Activated naive CD8-positive, alpha-beta T cell treated with anti-CD3 and anti-CD28 coated beads, Interleukin-2, amount 10 ng/mL, durations not matched to agents 7 days and 5 days (primary cell): Measurements from ENCODE around the gene NDUFB4. TPM values are rescaled to one million over a fixed set of nuclear protein-coding genes. Genes with fewer than 3 reads are reported as not detected.
"Not testable (repeated sequence)": the region's sequence is repeated elsewhere in the genome, so short reads cannot be mapped to it uniquely, and the experiment has no call there.

Experiments
- ATAC-seq: fragments of 150-1000 bp; cut with Tn5 transposase; one replicate; pipeline ENCODE4 v1.10.0; 2021; ENCODE audit warnings: low read depth, moderate library complexity
- POLR2A ChIA-PET: fragments of 350-600 bp; sonication (Branson Sonifier 250); formaldehyde crosslinking; loops from one replicate; lab custom pipeline; 2021; ENCODE audit warnings: antibody characterized with exemption; lab: Charles Lee
- DNase-seq: peaks from one replicate; pipeline ENCODE4 v3.0.0; 2021
- H3K27ac Mint-ChIP-seq: one replicate; pipeline ENCODE4 v1.8.0; 2022; ENCODE audit warnings: mild to moderate bottlenecking, mixed read lengths
- H3K27me3 Mint-ChIP-seq: one replicate; pipeline ENCODE4 v1.8.0; 2022; ENCODE audit warnings: mild to moderate bottlenecking, moderate library complexity, mixed read lengths
- H3K36me3 Mint-ChIP-seq: one replicate; pipeline ENCODE4 v1.8.0; 2021; ENCODE audit warnings: mild to moderate bottlenecking, mixed read lengths
- H3K4me1 Mint-ChIP-seq: one replicate; pipeline ENCODE4 v1.8.0; 2021; ENCODE audit warnings: mixed read lengths
- H3K4me3 Mint-ChIP-seq: one replicate; pipeline ENCODE4 v1.8.0; 2022; ENCODE audit warnings: mild to moderate bottlenecking, moderate library complexity, mixed read lengths
- H3K9me3 Mint-ChIP-seq: one replicate; pipeline ENCODE4 v1.8.0; 2021; ENCODE audit warnings: mixed read lengths
- total RNA-seq, 2 experiments: library from RNA; stranded (reverse); gene quantifications; one replicate each; pipeline ENCODE4 v1.2.3, GENCODE V29; 2021

Gene NDUFB4
- total RNA-seq, 2 experiments from 2014 or later: 120 to 121 TPM

DNA sequence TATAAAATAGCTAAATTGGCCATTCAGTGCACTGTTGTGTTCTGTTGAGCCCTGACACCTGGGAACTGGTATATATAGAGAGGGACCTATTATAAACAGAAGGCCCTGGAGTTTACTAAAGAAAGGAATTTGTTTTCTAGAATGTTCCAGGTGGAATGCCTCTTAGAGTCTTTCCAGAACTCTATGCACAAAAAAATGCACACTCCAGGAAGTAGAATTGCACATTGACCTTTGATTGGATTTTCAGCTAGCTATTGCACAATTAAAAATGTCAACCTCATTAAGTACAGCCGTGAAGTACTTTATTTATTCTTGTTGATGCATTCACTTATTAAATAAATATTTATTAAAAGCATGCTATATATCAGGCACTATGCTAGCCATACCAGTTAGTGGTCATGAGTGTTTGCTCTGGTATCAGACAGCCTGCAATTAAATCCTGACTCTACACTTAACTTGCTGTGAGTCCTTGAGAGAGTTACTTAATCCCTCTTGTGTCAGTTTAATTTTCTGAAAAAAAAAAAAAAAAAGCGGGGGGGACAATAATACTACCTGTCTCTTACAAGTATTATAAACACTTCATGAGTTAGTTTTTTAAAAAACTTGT, 40.8 kb downstream of the NDUFB4 start:
- Mint-ChIP-seq H3K9me3 (peaks cover 10% of the 10 kb centered on the region), H3K36me3 (peaks cover 2% of the 10 kb centered on the region), H3K27me3 (peaks cover 3% of the 10 kb centered on the region), H3K4me1 (peaks cover 8% of the 10 kb centered on the region), H3K4me3 (no peak overlapping the region), H3K27ac (no peak overlapping the region)
- DNase-seq (no peak), ATAC-seq (no peak)
- POLR2A ChIA-PET: no interaction called here

DNA sequence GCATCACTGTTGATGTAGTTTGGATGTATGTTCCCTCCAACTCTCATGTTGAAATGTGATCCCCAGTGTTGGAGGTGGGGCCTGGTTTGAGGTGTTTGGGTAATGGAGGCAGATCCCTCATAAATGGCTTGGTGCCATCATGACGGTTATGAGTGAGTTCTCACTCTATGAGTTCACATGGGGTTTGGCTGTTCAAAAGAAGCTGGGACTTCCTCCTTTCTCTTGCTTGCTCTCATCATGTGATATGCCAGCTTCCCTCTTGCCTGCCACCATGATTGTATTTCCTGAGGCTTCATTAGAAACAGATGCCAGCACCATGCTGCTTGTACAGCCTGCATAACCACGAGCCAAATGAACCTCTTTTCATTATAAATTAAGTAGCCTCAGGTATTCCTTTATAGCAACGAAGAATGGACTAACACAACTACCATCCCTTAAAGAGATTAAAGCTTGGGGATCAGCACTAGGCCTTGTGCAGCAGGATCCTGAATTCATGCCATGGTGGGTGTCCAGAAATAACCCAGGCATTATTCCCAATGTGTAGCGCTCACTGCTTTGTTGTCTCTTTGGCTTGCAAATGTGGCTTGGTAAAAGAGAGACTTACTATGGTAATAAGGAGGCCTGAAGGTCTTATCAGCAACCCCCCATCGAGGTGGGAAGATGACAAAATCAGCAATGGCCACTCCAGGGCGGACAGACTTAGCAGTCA, 41.9 kb downstream of the NDUFB4 start:
- Mint-ChIP-seq H3K27ac (no peak overlapping the region), H3K36me3 (peaks cover 4% of the 10 kb centered on the region), H3K9me3 (peaks cover 10% of the 10 kb centered on the region), H3K4me1 (peaks cover 8% of the 10 kb centered on the region), H3K27me3 (peaks cover 1% of the 10 kb centered on the region), H3K4me3 (no peak overlapping the region)
- no peak for ATAC-seq
- POLR2A ChIA-PET: no interaction called here
- DNase-seq: no peak

DNA sequence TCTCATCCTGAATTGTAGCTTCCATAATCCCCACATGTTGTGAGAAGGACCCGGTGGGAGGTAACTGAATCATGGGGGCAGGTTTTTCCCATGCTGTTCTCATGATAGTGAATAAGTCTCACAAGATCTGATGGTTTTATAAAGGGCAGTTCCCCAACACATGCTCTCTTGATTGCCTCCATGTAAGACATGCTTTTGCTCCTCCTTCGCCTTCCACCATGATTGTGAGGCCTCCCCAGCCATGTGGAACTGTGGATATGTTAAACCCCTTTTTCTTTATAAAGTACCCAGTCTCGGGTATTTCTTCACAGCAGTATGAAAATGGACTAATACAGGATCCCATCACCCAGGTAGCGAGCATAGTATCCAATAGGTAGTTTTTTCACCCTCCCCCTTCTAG, 42.7 kb downstream of the NDUFB4 start:
- peaks cover 10% of the 10 kb centered on the region for H3K9me3 Mint-ChIP-seq
- H3K27me3 Mint-ChIP-seq, DNase-seq, ATAC-seq, POLR2A ChIA-PET, H3K4me1 Mint-ChIP-seq, H3K4me3 Mint-ChIP-seq, H3K27ac Mint-ChIP-seq, H3K36me3 Mint-ChIP-seq: not testable (repeated sequence)

DNA sequence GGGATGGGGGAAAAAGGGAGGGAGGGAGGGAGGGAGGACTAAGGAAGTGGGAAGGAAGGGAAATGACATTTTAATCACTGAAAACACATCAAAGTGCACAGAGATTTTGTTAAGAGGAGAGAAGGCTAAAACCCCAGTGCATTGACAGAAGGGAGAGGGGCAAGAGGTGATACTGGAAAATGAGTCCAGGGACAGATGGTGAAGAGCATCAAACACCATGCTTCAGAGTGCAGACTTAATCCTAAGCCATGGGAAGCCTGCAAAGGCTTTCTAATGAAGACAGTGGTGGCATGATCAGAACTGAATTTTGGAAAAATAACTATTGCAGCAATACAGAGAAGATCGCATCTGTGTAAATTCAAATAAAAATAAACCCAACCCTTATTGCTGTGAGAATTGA, 44.1 kb downstream of the NDUFB4 start:
- POLR2A ChIA-PET: no interaction called here
- no peak overlapping the region for H3K4me3 Mint-ChIP-seq
- peaks cover 10% of the 10 kb centered on the region for H3K9me3 Mint-ChIP-seq
- H3K27me3 Mint-ChIP-seq: no peaks in the 10 kb centered on the region
- peaks cover 4% of the 10 kb centered on the region for H3K36me3 Mint-ChIP-seq
- no peak for ATAC-seq
- DNase-seq: no peak
- H3K4me1 Mint-ChIP-seq: peaks cover 8% of the 10 kb centered on the region
- no peak overlapping the region for H3K27ac Mint-ChIP-seq

DNA sequence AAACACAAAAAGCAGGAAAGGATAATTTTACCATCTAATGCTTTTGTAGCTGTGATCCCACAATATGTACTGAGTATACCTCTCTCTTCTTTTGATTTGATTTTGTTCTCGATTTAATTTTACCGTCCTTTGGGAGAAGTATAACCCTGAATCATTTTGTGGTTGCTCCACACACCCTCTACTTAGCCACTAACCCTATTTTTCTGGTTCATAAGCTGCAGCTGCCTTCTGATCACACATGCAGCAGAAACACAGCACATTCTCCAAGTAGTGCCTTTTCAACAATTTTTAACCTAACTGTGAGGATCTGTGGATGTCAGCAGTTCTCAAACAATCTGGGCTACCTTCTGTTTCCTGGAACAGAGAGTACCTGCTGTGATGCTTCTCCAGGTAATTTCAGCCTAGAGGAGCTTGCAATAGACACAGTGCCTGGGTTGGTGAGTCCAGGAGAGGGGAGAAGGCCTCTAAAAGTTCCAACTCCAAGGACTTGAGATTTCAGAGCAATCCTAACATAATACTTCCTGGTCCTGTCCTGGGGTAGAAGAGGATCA, 45.6 kb downstream of the NDUFB4 start:
- H3K4me1 Mint-ChIP-seq: peaks cover 8% of the 10 kb centered on the region
- POLR2A ChIA-PET: no interaction called here
- H3K27ac Mint-ChIP-seq: no peak overlapping the region
- peaks cover 10% of the 10 kb centered on the region for H3K9me3 Mint-ChIP-seq
- no peak overlapping the region for H3K4me3 Mint-ChIP-seq
- H3K27me3 Mint-ChIP-seq: no peaks in the 10 kb centered on the region
- DNase-seq: no peak
- H3K36me3 Mint-ChIP-seq: peaks cover 4% of the 10 kb centered on the region
- no peak for ATAC-seq

DNA sequence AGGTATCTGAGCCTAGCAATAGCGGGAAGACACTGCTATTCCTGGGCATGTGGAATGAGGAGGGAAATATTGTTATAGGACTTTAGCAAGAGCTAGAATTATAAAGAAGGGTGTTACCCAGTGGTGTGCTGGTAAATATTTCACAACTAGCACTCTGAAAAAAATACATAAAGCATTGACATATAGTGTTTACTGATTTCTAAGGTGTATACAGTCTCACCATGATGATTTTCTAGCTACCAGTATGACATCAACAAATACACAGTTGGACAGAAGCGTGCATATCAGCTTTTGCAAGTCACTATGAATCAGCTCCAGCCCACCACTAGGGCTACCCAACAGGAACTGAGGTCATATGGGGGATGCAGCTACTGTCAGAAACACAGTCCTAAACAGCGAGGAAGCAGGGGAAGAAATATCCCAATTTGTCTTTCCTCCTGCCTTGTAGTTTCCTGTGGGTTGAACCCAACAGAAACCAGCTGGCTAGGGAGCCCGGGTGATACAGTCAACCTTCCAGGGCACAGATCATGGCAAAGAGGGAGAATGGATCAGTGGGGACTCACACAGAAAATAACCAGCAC, 46.3 kb downstream of the NDUFB4 start:
- Mint-ChIP-seq H3K9me3 (peaks cover 10% of the 10 kb centered on the region), H3K27me3 (no peaks in the 10 kb centered on the region), H3K36me3 (peaks cover 3% of the 10 kb centered on the region), H3K27ac (no peak overlapping the region), H3K4me1 (peaks cover 8% of the 10 kb centered on the region), H3K4me3 (no peak overlapping the region)
- DNase-seq (no peak), ATAC-seq (no peak)
- POLR2A ChIA-PET: no interaction called here

DNA sequence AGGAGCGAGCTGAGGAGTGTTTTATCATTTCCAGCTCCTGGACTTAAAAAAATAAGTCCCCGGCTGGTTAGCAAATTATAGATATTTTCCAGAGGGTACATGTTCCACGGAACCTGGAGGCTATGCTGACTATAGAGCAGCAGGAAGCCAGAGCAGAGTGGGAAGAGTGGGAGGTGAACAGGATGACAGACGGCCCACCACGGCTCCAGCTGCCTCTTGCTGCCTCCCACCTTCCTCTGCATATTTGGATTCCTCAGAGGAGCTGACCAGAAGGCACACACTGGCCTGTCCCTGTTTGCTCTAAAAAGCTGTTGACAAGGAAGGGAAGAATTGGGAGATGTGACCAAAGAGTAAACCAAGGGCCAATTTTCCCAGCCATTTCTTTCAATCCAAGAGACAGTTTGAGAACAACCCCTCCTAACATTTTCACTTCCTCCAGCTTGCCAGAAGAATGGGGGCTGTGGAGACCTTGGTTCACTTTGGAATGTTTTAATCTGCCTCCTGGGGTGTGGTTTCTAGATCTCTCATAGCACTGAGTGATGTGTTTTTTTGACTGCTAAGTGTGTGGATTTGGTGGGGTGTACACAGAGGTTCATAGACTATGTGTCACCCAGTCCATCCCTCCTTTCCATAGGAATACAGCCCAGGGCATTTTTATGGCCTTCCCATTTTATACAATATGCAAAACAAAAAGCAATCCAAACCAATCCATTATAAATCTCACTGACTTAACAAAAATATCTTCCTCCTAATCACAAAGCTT, 49.1 kb downstream of the NDUFB4 start:
- H3K4me3 Mint-ChIP-seq: no peak overlapping the region
- H3K27ac Mint-ChIP-seq: no peak overlapping the region
- POLR2A ChIA-PET: no interaction called here
- no peak for DNase-seq
- peaks cover 2% of the 10 kb centered on the region for H3K36me3 Mint-ChIP-seq
- ATAC-seq: no peak
- H3K27me3 Mint-ChIP-seq: no peaks in the 10 kb centered on the region
- H3K9me3 Mint-ChIP-seq: no peaks in the 10 kb centered on the region
- peaks cover 2% of the 10 kb centered on the region for H3K4me1 Mint-ChIP-seq

DNA sequence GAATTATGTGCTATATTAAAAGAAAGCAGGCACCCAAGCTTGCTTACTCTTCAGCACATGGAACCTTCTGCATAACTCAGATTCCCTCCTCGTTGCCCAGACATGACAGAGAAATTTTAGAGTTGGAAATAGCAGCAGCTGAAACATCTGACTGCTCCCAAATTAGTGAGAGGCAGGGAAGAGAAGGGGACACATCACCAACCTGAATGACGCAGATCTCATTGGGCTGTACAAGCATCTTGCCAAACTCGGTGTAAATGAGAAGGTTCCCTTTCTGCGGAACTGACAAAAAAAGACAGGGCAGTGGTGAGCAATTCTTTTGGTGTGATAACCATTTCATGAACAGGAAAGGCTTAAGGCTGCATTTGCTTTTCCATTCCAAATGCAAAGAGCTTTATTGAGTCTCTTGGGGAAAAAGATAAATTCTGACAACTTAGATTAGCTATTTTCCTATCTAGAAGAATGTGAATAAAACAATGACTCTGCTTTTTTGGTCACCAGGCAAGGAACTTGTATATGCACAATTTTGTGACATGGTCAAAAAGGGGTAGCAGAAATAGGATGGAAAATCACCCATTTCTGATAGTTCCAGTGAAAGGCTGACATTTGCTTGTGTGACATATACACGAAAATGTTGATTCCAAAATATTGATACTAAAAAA, 50.8 kb downstream of the NDUFB4 start:
- Mint-ChIP-seq H3K9me3 (no peaks in the 10 kb centered on the region), H3K4me1 (no peaks in the 10 kb centered on the region), H3K4me3 (no peak overlapping the region), H3K36me3 (peaks cover 2% of the 10 kb centered on the region), H3K27ac (no peak overlapping the region), H3K27me3 (no peaks in the 10 kb centered on the region)
- ATAC-seq (no peak), DNase-seq (no peak)
- POLR2A ChIA-PET: no interaction called here

DNA sequence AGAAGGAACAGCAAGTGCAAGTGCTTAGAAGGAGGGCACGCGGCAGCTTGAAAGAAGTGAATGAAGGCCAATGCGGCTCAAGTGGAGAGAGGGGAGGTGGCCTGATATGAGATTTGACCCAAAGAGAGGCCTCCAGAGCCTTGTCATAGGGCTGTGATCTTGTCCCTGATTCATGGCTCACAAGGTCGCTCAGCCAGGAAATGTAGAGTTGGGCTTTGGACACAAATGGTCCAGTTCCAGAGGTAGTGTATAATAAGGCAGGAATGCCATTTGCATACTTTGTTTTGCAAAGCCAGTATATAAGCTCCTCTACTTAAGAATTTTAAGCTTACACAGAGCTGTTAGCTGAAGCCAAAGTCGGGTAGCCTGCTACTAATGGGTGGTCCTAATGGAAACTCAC, 52.2 kb downstream of the NDUFB4 start:
- ATAC-seq: no peak
- DNase-seq: no peak
- Mint-ChIP-seq H3K9me3 (no peaks in the 10 kb centered on the region), H3K27ac (no peak overlapping the region), H3K36me3 (no peaks in the 10 kb centered on the region), H3K27me3 (no peaks in the 10 kb centered on the region), H3K4me1 (no peaks in the 10 kb centered on the region), H3K4me3 (no peak overlapping the region)
- POLR2A ChIA-PET: no interaction called here

DNA sequence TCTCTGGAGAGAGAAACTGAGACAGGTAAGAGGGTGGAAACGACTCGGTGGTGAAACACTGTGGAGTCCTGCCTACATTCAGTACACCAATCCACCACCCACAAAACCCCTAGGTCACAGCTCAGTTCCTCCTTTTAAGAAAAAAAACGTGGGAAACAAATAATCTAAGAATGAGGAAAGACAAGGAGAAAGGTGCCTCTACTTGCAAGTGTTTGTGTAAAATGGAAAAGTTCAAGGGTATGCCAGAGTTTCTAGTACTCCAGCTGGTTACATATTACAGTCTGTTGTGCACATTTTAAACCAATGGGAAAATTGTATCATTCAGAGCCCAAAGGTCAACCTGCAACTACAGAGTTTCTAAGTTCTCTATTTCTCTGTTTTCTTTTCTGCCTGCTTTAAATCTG, 53.7 kb downstream of the NDUFB4 start:
- ATAC-seq (no peak), DNase-seq (no peak)
- no peaks in the 10 kb centered on the region for H3K4me1 Mint-ChIP-seq
- no peak overlapping the region for H3K27ac Mint-ChIP-seq
- POLR2A ChIA-PET: no interaction called here
- H3K27me3 Mint-ChIP-seq: no peaks in the 10 kb centered on the region
- no peaks in the 10 kb centered on the region for H3K36me3 Mint-ChIP-seq
- no peak overlapping the region for H3K4me3 Mint-ChIP-seq
- peaks cover 2% of the 10 kb centered on the region for H3K9me3 Mint-ChIP-seq

DNA sequence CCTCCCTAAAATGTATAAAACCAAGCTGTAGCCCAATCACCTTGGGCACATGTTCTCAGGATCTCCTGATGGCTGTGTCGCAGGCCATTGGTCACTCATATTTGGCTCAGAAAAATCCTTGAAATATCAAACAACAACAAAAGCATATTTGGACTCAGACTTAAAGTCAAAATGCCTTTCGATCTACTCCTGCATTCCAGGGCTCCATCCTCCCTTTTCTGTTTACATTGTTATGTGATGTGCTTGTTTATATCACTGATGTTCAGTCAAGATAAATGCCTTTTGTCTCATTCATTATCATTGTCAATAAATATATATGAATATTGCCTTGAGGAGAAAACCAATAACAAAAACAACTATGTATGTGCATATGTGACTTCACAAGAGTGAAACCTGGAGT, 54.2 kb downstream of the NDUFB4 start:
- Mint-ChIP-seq H3K4me3 (no peak overlapping the region), H3K27ac (no peak overlapping the region), H3K27me3 (no peaks in the 10 kb centered on the region), H3K9me3 (peaks cover 2% of the 10 kb centered on the region), H3K36me3 (no peaks in the 10 kb centered on the region), H3K4me1 (no peaks in the 10 kb centered on the region)
- ATAC-seq (no peak), DNase-seq (no peak)
- POLR2A ChIA-PET: no interaction called here
